SK-N-SH (cell line): ENCODE data around the gene SSTR1. TPM values are rescaled to one million over a fixed set of nuclear protein-coding genes. Genes with fewer than 3 reads are reported as not detected.

Source experiments
- CTCF ChIA-PET: fragments of 300-600, 350-600 bp; formaldehyde crosslinking; extraction: SDS; loops from one replicate; lab custom pipeline; 2021; lab: Yijun Ruan, JAX
- POLR2A ChIA-PET: fragments of 350-600 bp; sonication (Branson Sonifier 250); formaldehyde crosslinking; extraction: SDS; loops from one replicate; lab custom pipeline; 2020; ENCODE audit warnings: antibody characterized with exemption, inconsistent platforms; lab: Yijun Ruan, JAX
- DNase-seq: peaks from one replicate; pipeline ENCODE4 v3.0.0; 2012
- H2AFZ ChIP-seq: fragments of 200-600 bp; sonication (generic); 2 replicates; pipeline ENCODE4 v1.8.1; 2016; ENCODE audit warnings: antibody characterized with exemption, mild to moderate bottlenecking, low read depth
- H3F3A ChIP-seq: fragments of 200-600 bp; sonication (generic); replicated peaks from 2 replicates; pipeline ENCODE3; 2016; ENCODE audit warnings: antibody characterized with exemption, mild to moderate bottlenecking; ENCODE audit not compliant: insufficient read depth
- H3K27ac ChIP-seq, 2 experiments: fragments of 200-500 bp in 1 of 2; fragments of 200-600 bp in 1 of 2; sonication (Bioruptor generic) in 1 of 2; sonication (generic), shearing (Covaris generic) in 1 of 2; 2 replicates each; pipeline versions ENCODE4 v1.5.1 to v1.6.1; 2014 to 2016; ENCODE audit warnings: low read depth in 2 of 2, inconsistent platforms in 1 of 2, low read length in 1 of 2, mild to moderate bottlenecking in 1 of 2, mixed read lengths in 1 of 2
- H3K27me3 ChIP-seq: fragments of 200-600 bp; sonication (generic), shearing (Covaris generic); 2 replicates; pipeline ENCODE4 v1.6.1; 2016; ENCODE audit warnings: mixed run types; ENCODE audit not compliant: insufficient read depth
- H3K36me3 ChIP-seq, 2 experiments: fragments of 200-500 bp in 1 of 2; fragments of 200-600 bp in 1 of 2; sonication (Bioruptor generic) in 1 of 2; sonication (generic) in 1 of 2; replicated peaks in 1 of 2; 2 replicates each; pipeline versions ENCODE3 to v1.5.1; 2014 to 2016; ENCODE audit warnings: low read length in 1 of 2, mild to moderate bottlenecking in 1 of 2; ENCODE audit not compliant: insufficient read depth in 2 of 2, control insufficient read depth in 1 of 2
- H3K4me1 ChIP-seq, 2 experiments: fragments of 200-500 bp in 1 of 2; fragments of 200-600 bp in 1 of 2; sonication (Bioruptor generic) in 1 of 2; sonication (generic), shearing (Covaris generic) in 1 of 2; 2 replicates each; pipeline versions ENCODE4 v1.5.1 to v1.6.1; 2014 to 2016; ENCODE audit warnings: low read depth in 1 of 2, low read length in 1 of 2, mixed run types in 1 of 2; ENCODE audit not compliant: insufficient read depth in 2 of 2, control insufficient read depth in 1 of 2
- H3K4me2 ChIP-seq: fragments of 200-600 bp; sonication (generic), shearing (Covaris generic); 2 replicates; pipeline ENCODE4 v1.6.1; 2017; ENCODE audit warnings: mixed run types
- H3K4me3 ChIP-seq, 2 experiments: fragments of 200-500 bp in 1 of 2; fragments of 200-600 bp in 1 of 2; sonication (Bioruptor generic) in 1 of 2; sonication (generic), shearing (Covaris generic) in 1 of 2; 2 replicates each; pipeline versions ENCODE4 v1.5.1 to v1.8.1; 2014 to 2016; ENCODE audit warnings: low read depth in 2 of 2, inconsistent platforms in 1 of 2, low read length in 1 of 2, mild to moderate bottlenecking in 1 of 2, mixed read lengths in 1 of 2, moderate library complexity in 1 of 2
- H3K79me2 ChIP-seq: fragments of 200-600 bp; sonication (generic); 2 replicates; pipeline ENCODE4 v1.8.1; 2017; ENCODE audit warnings: mild to moderate bottlenecking; ENCODE audit not compliant: insufficient read depth
- H3K9ac ChIP-seq: fragments of 200-600 bp; sonication (generic); 2 replicates; pipeline ENCODE4 v1.6.1; 2017; ENCODE audit warnings: mixed run types
- H3K9me2 ChIP-seq: fragments of 200-600 bp; sonication (generic); 2 replicates; pipeline ENCODE4 v1.6.1; 2017; ENCODE audit warnings: mixed run types
- H3K9me3 ChIP-seq: fragments of 200-600 bp; sonication (generic); 2 replicates; pipeline ENCODE4 v1.6.1; 2017; ENCODE audit warnings: mixed run types, mild to moderate bottlenecking, moderate library complexity
- H4K20me1 ChIP-seq: fragments of 200-600 bp; sonication (generic); 2 replicates; pipeline ENCODE4 v1.6.1; 2017; ENCODE audit warnings: mild to moderate bottlenecking, mixed run types; ENCODE audit not compliant: insufficient read depth
- CTCF ChIP-seq: fragments of 200-600 bp; sonication (generic); IDR thresholded peaks from 2 replicates; pipeline ENCODE4 v1.6.1; 2017; ENCODE audit warnings: antibody characterized with exemption, mild to moderate bottlenecking, moderate library complexity
- ELF1 ChIP-seq: IDR thresholded peaks from 2 replicates; pipeline ENCODE4 v1.4.0; 2012
- FOSL2 ChIP-seq: IDR thresholded peaks from 2 replicates; pipeline ENCODE4 v1.4.0; 2012; ENCODE audit warnings: low read depth, mild to moderate bottlenecking, moderate library complexity, borderline replicate concordance
- GABPA ChIP-seq: IDR thresholded peaks from 2 replicates; pipeline ENCODE4 v1.4.0; 2012; ENCODE audit warnings: low read depth, mild to moderate bottlenecking
- JUND ChIP-seq: IDR thresholded peaks from 2 replicates; pipeline ENCODE4 v1.4.0; 2012
- MEF2A ChIP-seq: IDR thresholded peaks from 2 replicates; pipeline ENCODE4 v1.4.0; 2012; ENCODE audit warnings: low read depth, borderline replicate concordance
- MXI1 ChIP-seq: IDR thresholded peaks from 2 replicates; pipeline ENCODE4 v1.6.1; 2012; ENCODE audit warnings: mild to moderate bottlenecking, low read depth, low read length, improper control_type of control experiment
- RCOR1 ChIP-seq: fragments of 150-350 bp; IDR thresholded peaks from 2 replicates; pipeline ENCODE4 v1.6.1; 2017; ENCODE audit warnings: antibody characterized with exemption, low read length
- RXRA ChIP-seq: IDR thresholded peaks from 2 replicates; pipeline ENCODE4 v1.4.0; 2012; ENCODE audit warnings: low read depth, mild to moderate bottlenecking, borderline replicate concordance
- SIN3A ChIP-seq: IDR thresholded peaks from 2 replicates; pipeline ENCODE4 v1.6.1; 2012; ENCODE audit warnings: low read depth, mild to moderate bottlenecking, low read length, moderate library complexity, borderline replicate concordance
- SMC3 ChIP-seq: IDR thresholded peaks from 2 replicates; pipeline ENCODE4 v1.6.1; 2012; ENCODE audit warnings: low read depth, low read length, improper control_type of control experiment
- TAF1 ChIP-seq: IDR thresholded peaks from 2 replicates; pipeline ENCODE4 v1.6.1; 2012; ENCODE audit warnings: low read depth, mild to moderate bottlenecking, low read length, moderate library complexity, borderline replicate concordance
- TCF12 ChIP-seq: IDR thresholded peaks from 2 replicates; pipeline ENCODE4 v1.4.0; 2012
- TEAD4 ChIP-seq: IDR thresholded peaks from 2 replicates; pipeline ENCODE4 v1.4.0; 2012; ENCODE audit warnings: mild to moderate bottlenecking, borderline replicate concordance; ENCODE audit not compliant: insufficient read depth
- WGBS: methylation state at CpG from one replicate; pipeline ENCODE4 v1.1.6; 2017; ENCODE audit warnings: low lambda C conversion rate; 5-methylcytosine and 5-hydroxymethylcytosine counted together
- polyA plus RNA-seq, 3 experiments: library from polyadenylated mRNA; depleted of rRNA; stranded (reverse); fragments of >200 nt; gene quantifications; 2 replicates each; pipeline ENCODE4 v1.2.3, GENCODE V29; 2012
- TF ChIP-seq, protein P1 (sequence below): fragments of 150-350 bp; IDR thresholded peaks from 2 replicates; pipeline ENCODE4 v1.6.1; 2017; ENCODE audit warnings: antibody characterized with exemption, low read length, low read depth, borderline replicate concordance

The SSTR1 gene
- polyA plus RNA-seq, 1 of the 3 experiments (the other 2 are of a cell fraction): 0.08 TPM

- no peak overlapping the region for H3K4me3 ChIP-seq
- H3K4me2 ChIP-seq: peak overlapping the region; percentile 50; the same call in 1 of the 2 replicates
- H2AFZ ChIP-seq: no peak overlapping the region
- H3K9me2 ChIP-seq: no peaks in the 10 kb centered on the region
- H3K79me2 ChIP-seq: no peaks in the 10 kb centered on the region
- no peak overlapping the region for H3K9ac ChIP-seq
- WGBS: 4% methylated on average over 20 of the region's 59 CpGs
- no peak overlapping the region for H3K27ac ChIP-seq
- H3K4me1 ChIP-seq: no peaks in the 10 kb centered on the region
- DNase-seq: no peak
- peaks cover 2% of the 10 kb centered on the region for H3F3A ChIP-seq
- CTCF ChIA-PET: no interaction called here
- POLR2A ChIA-PET: no interaction called here
- peaks cover 17% of the 10 kb centered on the region; the same call in 1 of the 2 replicates for H3K27me3 ChIP-seq
- no peaks in the 10 kb centered on the region for H4K20me1 ChIP-seq
- no peaks in the 10 kb centered on the region for H3K36me3 ChIP-seq
- H3K9me3 ChIP-seq: no peaks in the 10 kb centered on the region
- TF ChIP-seq, protein P1, sequence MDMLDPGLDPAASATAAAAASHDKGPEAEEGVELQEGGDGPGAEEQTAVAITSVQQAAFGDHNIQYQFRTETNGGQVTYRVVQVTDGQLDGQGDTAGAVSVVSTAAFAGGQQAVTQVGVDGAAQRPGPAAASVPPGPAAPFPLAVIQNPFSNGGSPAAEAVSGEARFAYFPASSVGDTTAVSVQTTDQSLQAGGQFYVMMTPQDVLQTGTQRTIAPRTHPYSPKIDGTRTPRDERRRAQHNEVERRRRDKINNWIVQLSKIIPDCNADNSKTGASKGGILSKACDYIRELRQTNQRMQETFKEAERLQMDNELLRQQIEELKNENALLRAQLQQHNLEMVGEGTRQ: no peak
- no peak for TF ChIP-seq GABPA
- TF ChIP-seq SMC3: no peak
- no peak for TF ChIP-seq FOSL2
- TF ChIP-seq TAF1: no peak
- TF ChIP-seq CTCF: no peak
- TF ChIP-seq SIN3A: no peak
- TF ChIP-seq MEF2A: no peak
- no peak for TF ChIP-seq RXRA
- no peak for TF ChIP-seq ELF1
- TF ChIP-seq TEAD4: no peak
- TF ChIP-seq JUND: no peak
- TF ChIP-seq RCOR1: no peak
- no peak for TF ChIP-seq MXI1
- no peak for TF ChIP-seq TCF12
These were observed 1.2 kb downstream of the SSTR1 start for GRCh38 chr14:38208618-38209562.
